Measurements from ENCODE around the gene CD4. TPM values are rescaled to one million over a fixed set of nuclear protein-coding genes. Genes with fewer than 3 reads are reported as not detected.

The CD4 gene
- total RNA-seq, 1 donor from 2014 or later: 0.70 TPM

DNA sequence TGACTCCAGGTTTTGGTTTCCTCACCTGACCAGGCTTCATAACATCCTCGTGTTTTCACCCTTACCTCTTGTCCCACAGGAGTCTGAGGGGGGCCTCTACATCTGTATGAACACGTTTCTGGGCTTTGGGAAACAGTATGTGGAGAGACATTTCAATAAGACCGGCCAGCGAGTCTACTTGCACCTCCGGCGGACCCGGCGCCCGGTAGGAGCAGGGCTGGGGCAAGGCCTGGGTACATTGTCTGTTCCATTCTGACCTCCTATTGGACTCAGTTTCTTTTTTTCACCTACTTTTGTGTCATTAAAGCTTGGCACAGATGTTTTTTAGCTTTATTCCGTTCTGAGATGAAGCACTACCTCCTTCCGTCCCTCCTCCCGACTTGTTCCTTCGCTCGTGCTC lies 66.0 kb downstream of the CD4 start:
- Mint-ChIP-seq H3K27me3 (ENCODE audit: low read depth) (no peaks in the 10 kb centered on the region), H3K36me3 (ENCODE audit: low read depth) (peaks cover 25% of the 10 kb centered on the region), H3K4me1 (ENCODE audit: low read depth) (peaks cover 29% of the 10 kb centered on the region), H3K9me3 (ENCODE audit: low read depth) (no peaks in the 10 kb centered on the region), H3K27ac (ENCODE audit: unreplicated experiment) (no peak overlapping the region), H3K4me3 (ENCODE audit: unreplicated experiment) (no peak overlapping the region)
- TF ChIP-seq, protein P1, sequence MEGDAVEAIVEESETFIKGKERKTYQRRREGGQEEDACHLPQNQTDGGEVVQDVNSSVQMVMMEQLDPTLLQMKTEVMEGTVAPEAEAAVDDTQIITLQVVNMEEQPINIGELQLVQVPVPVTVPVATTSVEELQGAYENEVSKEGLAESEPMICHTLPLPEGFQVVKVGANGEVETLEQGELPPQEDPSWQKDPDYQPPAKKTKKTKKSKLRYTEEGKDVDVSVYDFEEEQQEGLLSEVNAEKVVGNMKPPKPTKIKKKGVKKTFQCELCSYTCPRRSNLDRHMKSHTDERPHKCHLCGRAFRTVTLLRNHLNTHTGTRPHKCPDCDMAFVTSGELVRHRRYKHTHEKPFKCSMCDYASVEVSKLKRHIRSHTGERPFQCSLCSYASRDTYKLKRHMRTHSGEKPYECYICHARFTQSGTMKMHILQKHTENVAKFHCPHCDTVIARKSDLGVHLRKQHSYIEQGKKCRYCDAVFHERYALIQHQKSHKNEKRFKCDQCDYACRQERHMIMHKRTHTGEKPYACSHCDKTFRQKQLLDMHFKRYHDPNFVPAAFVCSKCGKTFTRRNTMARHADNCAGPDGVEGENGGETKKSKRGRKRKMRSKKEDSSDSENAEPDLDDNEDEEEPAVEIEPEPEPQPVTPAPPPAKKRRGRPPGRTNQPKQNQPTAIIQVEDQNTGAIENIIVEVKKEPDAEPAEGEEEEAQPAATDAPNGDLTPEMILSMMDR (IDR thresholded peaks at IDR 0.05): no peak
- no peak for DNase-seq (ENCODE audit: low spot score)

DNA sequence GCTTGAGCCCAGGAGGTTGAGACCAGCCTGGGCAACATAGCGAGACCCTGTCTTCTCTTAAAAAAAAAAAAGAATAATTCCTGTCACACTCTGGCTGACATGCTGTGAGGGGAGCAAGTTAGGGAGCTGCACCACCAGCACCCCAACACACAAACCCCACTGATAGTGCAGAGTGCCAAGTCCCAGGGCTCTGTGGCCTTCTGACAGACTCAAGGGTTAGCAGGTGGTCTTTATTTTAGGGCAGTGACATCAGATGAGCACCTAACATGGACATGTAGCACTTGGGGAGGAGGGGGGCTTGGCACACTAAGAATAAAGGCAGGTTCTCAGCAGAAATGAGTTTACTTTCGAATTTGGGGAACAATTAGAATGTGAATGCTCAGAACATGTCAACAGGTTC lies 69.5 kb downstream of the CD4 start:
- TF ChIP-seq, protein P1 (IDR thresholded peaks at IDR 0.05): no peak

DNA sequence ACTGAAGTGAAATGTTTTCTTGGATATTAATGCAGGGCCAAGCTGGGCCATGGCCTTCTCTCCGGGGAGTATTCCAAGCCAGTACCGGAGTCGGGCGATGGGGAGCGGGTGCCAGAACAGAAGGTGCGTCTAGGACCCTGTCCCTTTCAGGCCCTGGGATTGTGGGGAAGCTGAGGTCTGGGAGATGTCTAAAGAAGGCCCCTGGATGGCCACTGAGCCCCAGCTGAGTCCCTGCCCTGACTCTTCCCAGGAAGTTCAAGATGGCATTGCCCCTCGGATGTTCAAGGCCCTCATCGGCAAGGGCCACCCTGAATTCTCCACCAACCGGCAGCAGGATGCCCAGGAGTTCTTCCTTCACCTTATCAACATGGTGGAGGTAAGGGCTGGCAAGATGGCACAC lies 70.8 kb downstream of the CD4 start:
- no peaks in the 10 kb centered on the region for H3K4me1 Mint-ChIP-seq (ENCODE audit: low read depth)
- H3K27ac Mint-ChIP-seq (ENCODE audit: unreplicated experiment): no peak overlapping the region
- peak; percentile 52 for DNase-seq (ENCODE audit: low spot score)
- H3K9me3 Mint-ChIP-seq (ENCODE audit: low read depth): no peaks in the 10 kb centered on the region
- no peak overlapping the region for H3K4me3 Mint-ChIP-seq (ENCODE audit: unreplicated experiment)
- TF ChIP-seq, protein P1 (IDR thresholded peaks at IDR 0.05): no peak
- no peaks in the 10 kb centered on the region for H3K27me3 Mint-ChIP-seq (ENCODE audit: low read depth)
- peaks cover 49% of the 10 kb centered on the region for H3K36me3 Mint-ChIP-seq (ENCODE audit: low read depth)

More for the DNA sequence above, 69.5 kb downstream of the CD4 start:
- H3K36me3 Mint-ChIP-seq (ENCODE audit: low read depth): peaks cover 46% of the 10 kb centered on the region
- H3K4me1 Mint-ChIP-seq (ENCODE audit: low read depth): peaks cover 10% of the 10 kb centered on the region
- no peak for DNase-seq (ENCODE audit: low spot score)
- H3K9me3 Mint-ChIP-seq (ENCODE audit: low read depth): no peaks in the 10 kb centered on the region
- no peaks in the 10 kb centered on the region for H3K27me3 Mint-ChIP-seq (ENCODE audit: low read depth)
- H3K27ac Mint-ChIP-seq (ENCODE audit: unreplicated experiment): no peak overlapping the region
- H3K4me3 Mint-ChIP-seq (ENCODE audit: unreplicated experiment): no peak overlapping the region

DNA sequence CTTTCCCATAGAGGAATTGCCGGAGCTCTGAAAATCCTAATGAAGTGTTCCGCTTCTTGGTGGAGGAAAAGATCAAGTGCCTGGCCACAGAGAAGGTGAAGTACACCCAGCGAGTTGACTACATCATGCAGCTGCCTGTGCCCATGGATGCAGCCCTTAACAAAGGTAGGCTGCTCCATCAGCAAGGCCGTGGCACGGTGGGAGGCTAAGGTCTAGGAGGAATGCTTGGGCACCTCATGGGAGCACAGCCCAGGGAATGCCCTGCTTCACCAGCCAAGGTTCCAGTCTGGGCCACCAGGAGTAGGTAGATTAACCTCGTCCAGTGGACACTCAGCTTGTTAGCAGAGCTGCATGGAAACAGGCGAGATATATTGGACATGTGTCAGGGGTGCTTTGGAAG lies 71.6 kb downstream of the CD4 start:
- Mint-ChIP-seq H3K27me3 (ENCODE audit: low read depth) (no peaks in the 10 kb centered on the region), H3K36me3 (ENCODE audit: low read depth) (peaks cover 52% of the 10 kb centered on the region), H3K4me3 (ENCODE audit: unreplicated experiment) (no peak overlapping the region), H3K27ac (ENCODE audit: unreplicated experiment) (no peak overlapping the region), H3K4me1 (ENCODE audit: low read depth) (no peaks in the 10 kb centered on the region), H3K9me3 (ENCODE audit: low read depth) (no peaks in the 10 kb centered on the region)
- peak; percentile 57 for DNase-seq (ENCODE audit: low spot score)
- TF ChIP-seq, protein P1 (IDR thresholded peaks at IDR 0.05): no peak

DNA sequence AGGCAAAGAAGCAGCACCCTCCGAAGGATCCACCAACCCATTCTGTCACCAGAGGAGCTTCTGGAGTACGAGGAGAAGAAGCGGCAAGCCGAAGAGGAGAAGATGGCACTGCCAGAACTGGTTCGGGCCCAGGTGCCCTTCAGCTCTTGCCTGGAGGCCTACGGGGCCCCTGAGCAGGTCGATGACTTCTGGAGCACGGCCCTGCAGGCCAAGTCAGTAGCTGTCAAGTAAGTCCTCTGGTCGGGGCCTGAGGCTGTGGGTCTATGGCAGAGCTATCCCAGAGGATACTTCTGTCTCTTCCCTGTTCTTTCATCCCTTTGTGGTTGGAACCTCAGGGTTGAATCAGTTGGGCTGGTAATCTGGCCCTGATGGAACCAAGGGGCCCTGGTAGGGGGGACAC lies 72.1 kb downstream of the CD4 start:
- Mint-ChIP-seq H3K4me3 (ENCODE audit: unreplicated experiment) (no peak overlapping the region), H3K9me3 (ENCODE audit: low read depth) (no peaks in the 10 kb centered on the region), H3K36me3 (ENCODE audit: low read depth) (peaks cover 52% of the 10 kb centered on the region), H3K27ac (ENCODE audit: unreplicated experiment) (no peak overlapping the region), H3K4me1 (ENCODE audit: low read depth) (peaks cover under 1% of the 10 kb centered on the region), H3K27me3 (ENCODE audit: low read depth) (no peaks in the 10 kb centered on the region)
- TF ChIP-seq, protein P1 (IDR thresholded peaks at IDR 0.05): no peak
- peak; percentile 77 for DNase-seq (ENCODE audit: low spot score)
